GM18499 (cell line): ENCODE results near the gene PTCD1.

Experiments
- ATAC-seq: cut with Tn5 transposase; IDR thresholded peaks from one replicate; pipeline ENCODE4 v1.9.1; 2021; ENCODE audit warnings: moderate number of reproducible peaks; ENCODE audit not compliant: insufficient read depth, unreplicated experiment

The PTCD1 gene

DNA sequence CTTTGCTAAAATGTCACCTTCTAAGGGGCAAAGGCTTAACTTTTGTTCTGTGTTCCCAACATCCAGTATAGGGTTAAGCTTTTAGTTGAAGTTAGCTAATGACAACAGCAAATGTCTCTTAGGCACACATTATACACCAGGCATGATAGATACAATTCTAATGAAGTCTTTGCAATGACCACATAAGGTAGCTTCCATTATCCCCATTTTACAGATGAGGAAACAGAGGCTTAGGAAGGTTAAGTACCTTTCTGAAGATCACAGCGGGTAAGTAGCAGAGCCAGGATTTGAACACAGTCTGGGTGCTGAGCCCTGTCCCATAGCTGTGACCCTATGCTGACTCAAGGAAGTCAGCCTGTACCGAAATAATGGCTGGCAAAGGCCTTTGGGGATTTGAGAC is 28.0 kb downstream of the PTCD1 start:
- ATAC-seq: no peak

DNA sequence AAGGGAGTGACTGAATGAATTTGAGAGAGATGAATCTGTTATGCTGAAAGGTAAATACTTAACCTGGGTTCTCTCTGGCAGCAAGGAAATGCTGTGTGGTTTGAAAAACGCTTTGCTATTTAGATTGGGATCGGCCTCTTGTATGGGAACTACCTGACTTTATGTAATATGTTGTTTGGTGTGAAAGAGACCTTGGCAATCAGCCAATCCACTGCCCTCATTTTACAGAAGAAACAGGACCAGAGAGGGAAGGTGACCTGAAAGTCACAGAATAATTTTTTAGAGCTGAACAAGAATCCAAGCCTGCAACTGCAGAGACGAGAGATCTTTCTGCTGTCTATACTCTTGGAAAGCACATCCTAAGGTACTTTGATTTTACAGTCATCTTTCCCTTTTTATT is 28.8 kb downstream of the PTCD1 start:
- ATAC-seq: no peak

DNA sequence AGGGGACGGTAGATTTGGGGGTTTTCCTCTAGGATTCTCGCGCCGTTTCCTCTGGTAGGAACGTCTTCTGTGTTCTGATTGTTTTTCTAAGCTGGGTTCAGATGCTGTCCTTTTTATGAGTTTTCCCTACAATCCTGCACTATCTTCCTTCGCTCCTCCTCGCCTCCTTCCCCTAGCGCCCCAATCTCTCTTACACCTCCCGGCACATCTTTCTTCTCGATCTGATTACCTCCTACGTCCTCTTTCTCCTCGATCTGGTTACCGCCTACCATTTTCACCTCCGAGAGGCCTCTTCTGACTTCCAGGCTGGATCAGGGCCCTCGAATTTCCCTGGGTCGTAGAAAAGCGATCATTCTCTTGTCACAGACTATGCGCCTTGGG is 29.4 kb downstream of the PTCD1 start:
- no peak for ATAC-seq

- ATAC-seq: peak; percentile 53
These were observed 30.0 kb downstream of the PTCD1 start, which contains the start of the genes BUD31 and PDAP1 for GRCh38 chr7:99408379-99409191. TSS of gene BUD31 (plus strand) at chr7:99408969. CDS start at chr7:99411093, 2,124 bp downstream. TSS of gene PDAP1 (minus strand) at chr7:99408597. CDS start at chr7:99408548, 49 bp downstream.

DNA sequence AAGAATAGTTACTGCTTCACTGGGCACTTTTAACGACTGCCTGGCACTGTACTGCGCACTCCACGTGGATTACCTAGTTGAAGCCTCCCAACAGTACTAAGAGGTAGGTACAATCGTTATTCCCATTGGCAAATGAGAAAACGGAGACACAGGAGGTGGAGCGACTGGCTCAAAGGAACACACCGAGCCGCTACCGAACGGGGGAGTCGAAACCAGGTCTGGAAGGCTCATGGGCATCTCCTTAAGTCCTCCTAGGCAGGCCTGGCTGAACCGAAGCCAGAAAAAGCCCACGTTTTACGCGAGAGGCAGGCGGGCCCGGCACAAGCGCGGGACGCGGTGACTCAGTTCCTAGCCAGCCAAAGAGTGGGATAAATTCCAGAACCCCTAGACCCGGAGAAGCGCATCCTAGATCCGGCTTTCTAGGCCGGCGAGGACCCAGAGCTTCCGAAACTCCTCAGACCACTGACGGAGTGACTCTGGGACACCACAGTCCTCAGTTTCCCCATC is 30.7 kb downstream of the PTCD1 start:
- ATAC-seq: no peak

DNA sequence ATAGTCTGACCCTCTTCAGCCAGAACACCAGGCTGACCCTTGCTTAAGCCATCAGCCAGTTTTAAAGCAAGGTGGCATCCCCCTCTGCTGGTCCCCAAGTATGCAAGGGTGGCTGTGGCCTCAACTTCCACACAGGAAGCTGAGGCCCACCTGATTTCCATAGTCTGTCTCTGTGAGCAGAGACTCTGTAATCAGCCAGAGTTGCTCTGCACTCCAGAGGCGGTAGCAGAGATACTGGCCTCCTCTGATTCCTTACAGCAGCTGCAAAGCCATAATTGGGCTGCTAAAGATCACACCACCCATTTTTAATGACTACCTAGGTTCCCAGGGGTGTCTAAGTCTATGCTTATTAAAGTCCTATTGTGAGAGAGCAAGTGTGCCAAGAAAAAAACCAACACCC is 32.0 kb downstream of the PTCD1 start:
- no peak for ATAC-seq

GRCh38 chr7:99404977-99405320 is 33.6 kb downstream of the PTCD1 start:
- ATAC-seq: no peak

GRCh38 chr7:99404235-99404976 is 34.2 kb downstream of the PTCD1 start:
- no peak for ATAC-seq

DNA sequence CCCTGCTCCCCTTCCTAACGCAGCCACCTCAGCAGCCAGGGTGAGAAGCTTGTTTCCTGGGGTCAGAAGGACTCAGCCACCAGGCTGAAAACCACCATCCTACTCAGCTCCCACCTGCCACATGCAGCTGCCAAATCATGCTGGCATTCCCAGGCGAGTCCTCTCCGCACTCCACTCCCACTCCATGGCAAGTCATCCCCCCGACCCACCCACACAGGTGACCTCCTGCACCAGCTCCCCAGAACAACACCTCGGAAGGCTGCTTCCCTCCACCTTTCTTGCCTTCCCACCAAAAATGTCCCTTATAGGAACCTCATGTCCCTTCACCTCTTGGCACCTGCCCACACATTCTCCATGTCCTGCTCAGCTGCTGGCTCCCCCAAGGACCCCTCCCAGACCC is 34.8 kb downstream of the PTCD1 start:
- no peak for ATAC-seq

- no peak for ATAC-seq
These were observed 35.7 kb downstream of the PTCD1 start for GRCh38 chr7:99402854-99403253.

GRCh38 chr7:99399597-99399996 is 39.0 kb downstream of the PTCD1 start:
- ATAC-seq: no peak

DNA sequence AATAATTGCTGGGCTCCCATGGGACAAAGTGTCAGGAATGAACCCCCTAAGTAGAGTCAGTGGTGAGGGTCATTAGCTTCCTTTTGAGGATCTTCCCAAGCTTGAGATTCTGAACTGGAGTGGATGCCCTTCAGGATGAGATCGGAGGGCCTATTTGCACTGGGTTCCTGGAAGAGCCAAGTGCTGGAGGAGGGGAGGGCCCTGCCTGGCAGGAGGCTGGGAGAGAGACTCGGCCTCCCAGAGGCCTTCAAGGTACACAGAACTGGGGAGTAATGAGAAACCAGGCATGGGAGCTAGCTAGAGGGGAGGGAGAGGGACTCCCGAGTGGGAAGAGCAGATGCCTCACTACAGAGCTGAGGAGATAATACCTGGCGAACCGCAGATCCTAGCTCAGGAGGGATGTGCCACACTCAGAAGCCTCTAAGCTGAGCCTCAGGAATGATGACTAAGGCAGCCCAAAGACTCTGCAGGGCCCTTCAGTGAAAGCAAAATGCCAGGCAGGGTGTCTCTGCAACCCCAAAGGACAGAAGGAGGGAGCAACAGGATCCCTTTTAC is 39.6 kb downstream of the PTCD1 start:
- ATAC-seq: no peak

GRCh38 chr7:99397297-99397983 is 41.2 kb downstream of the PTCD1 start:
- ATAC-seq: no peak

DNA sequence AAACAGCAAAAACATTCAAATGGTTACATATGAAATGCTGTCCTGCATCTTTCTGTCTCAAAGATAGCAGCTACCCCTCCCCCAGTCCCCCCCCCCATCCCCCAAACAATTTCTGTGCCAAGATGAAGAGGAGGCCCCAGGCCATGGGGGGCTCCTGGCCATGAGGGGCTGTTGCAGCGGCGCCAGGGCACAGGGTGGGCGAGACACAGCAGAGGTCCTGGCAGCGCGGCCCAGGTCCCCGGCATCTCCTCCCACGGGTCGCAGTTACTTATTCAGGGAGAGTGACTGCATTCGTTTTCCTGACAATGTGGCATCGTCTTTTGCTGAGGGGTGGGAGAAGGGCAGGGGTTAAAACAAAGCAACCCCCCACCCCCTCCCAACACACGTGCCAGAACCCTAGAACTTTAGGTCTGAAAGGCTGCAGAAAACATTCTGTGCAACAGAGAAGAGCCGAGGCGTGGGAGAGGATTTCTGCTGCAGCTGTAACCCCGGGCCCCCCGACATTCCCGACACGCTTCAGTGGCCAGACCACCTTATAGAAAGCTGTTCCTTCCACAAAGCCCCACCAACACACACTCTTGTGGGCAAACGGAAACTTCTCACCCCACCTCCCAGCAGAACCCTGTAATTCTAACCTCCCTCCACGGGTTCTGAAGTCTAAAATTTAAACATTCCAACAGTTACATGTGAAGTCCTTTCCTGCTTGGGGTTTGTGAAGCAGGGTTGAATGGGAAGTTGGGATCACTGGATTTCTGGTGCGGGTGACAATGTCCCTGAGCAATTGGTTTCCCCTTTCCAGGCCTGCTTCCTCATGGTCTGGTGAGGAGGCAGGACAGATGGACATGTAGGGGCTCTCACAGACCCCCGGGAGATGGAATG is 41.9 kb downstream of the PTCD1 start:
- no peak for ATAC-seq

DNA sequence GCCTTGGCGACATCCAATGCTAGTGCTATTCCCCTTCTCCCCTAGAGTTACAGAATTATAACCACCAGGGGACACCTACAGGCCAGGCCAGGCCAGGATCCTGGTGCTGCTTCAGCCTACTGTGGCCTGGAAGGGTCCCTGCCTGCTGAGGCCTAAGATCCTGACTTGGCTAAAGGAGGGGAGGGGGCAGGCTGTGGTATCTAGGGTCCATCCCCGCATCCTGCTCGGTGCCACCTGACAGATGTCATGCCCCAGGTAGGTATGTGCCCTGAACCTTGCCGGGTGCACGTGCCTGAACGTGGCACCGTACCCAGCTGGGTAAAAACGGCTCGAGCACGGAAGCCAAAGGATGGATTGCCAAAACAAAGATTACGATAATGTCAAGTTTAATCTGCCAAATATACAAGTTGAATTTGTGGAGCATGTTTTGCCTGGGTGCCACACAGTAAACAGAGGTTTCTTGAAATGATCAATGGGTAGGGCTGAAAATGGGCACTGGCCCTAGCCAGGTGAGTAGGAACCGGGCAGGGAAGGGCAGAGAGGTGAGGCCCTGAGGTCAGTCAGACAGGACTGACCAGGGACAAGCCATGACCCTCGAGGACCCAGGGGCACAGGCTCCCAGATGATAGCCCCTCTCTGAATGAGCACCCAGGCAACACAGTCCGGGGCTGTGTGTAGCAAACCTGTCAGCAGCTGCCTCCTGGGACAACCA is 42.8 kb downstream of the PTCD1 start:
- no peak for ATAC-seq

DNA sequence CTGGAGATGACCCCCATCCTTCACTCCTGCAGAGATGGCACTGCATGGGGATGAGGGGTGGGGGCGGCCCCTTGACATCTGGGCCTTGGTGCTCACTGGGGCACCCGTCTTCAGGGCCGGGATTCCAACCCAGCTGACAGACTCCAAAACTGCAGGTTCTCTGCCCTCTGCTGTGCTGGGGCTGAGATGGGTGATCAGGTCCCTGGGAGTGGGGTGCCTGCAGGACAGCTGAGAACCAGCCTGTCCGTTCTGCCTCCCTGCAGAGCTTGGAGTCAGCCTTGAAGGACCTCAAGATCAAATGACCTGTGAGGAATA is 44.5 kb downstream of the PTCD1 start:
- ATAC-seq: no peak

DNA sequence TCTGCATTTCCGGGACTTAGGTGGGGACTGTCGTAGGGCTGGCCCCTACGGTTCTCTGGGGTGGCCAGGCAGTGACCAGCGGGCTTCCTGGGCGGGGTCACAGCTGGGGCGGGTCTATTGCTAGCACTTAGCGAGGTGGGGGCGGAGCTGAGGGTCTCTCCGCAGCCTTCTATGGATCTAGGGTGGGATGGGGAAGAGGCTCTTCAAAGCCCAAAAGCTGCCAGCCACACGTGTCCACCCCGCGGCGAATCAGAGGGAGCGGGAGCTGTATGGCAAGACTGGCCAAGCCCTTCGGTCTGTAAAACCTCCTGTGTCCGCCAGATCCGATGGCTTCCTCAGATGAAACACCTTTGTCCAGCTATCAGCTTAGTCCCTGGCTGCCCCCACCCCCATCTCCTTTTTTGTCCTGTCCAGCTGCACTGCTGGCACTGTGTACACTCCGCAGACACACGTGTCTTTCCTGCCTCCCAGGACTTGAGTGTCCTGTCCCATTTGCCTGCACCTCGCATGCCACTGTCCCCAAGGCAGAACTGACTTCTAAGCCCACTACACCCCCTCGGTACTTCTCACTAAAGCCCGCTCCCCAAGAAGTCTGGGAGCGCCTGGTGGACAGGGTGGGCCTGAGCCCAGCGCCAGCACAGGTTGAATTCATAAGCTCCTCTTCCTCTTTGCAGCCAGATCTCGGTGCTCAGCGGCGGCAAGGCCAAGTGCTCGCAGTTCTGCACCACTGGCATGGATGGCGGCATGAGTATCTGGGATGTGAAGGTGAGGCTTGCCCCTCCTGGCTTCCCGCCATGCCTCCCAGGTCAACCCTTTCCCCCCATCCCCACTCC is 45.0 kb downstream of the PTCD1 start:
- no peak for ATAC-seq

GRCh38 chr7:99392659-99393354 is 45.8 kb downstream of the PTCD1 start:
- ATAC-seq: no peak
